ENCODE measurements around the gene DMGDH.

DMGDH gene

GRCh38 chr5:79062436-79062835 lies 7.0 kb downstream of the DMGDH start:
- no peak for DNase-seq

- no peak for DNase-seq
These were observed 9.8 kb downstream of the DMGDH start for GRCh38 chr5:79059674-79060073.

GRCh38 chr5:79056847-79057246 lies 12.6 kb downstream of the DMGDH start:
- no peak for DNase-seq

GRCh38 chr5:79055017-79055416 lies 14.5 kb downstream of the DMGDH start:
- no peak for DNase-seq

GRCh38 chr5:79053321-79053720 lies 16.2 kb downstream of the DMGDH start:
- no peak for DNase-seq

- no peak for DNase-seq
These were observed 19.0 kb downstream of the DMGDH start for GRCh38 chr5:79050498-79050897.

- DNase-seq = no peak
These were observed 21.0 kb downstream of the DMGDH start for GRCh38 chr5:79048437-79048836.

- DNase-seq = no peak
These were observed 22.3 kb downstream of the DMGDH start for GRCh38 chr5:79047199-79047598.

- DNase-seq = no peak
These were observed 27.3 kb downstream of the DMGDH start for GRCh38 chr5:79042188-79042587.

GRCh38 chr5:79036769-79037168 lies 32.7 kb downstream of the DMGDH start:
- DNase-seq = no peak

GRCh38 chr5:79035237-79035636 lies 34.2 kb downstream of the DMGDH start:
- no peak for DNase-seq

GRCh38 chr5:79032782-79033181 lies 36.7 kb downstream of the DMGDH start:
- DNase-seq = no peak

- no peak for DNase-seq
These were observed 37.3 kb downstream of the DMGDH start for GRCh38 chr5:79032031-79032695.

- DNase-seq = no peak
These were observed 38.0 kb downstream of the DMGDH start for GRCh38 chr5:79031485-79031867.

GRCh38 chr5:79030663-79031484 lies 38.6 kb downstream of the DMGDH start:
- no peak for DNase-seq

- DNase-seq = no peak
These were observed 44.4 kb downstream of the DMGDH start for GRCh38 chr5:79025054-79025472.

- no peak for DNase-seq
These were observed 45.5 kb downstream of the DMGDH start for GRCh38 chr5:79023947-79024346.

GRCh38 chr5:79023348-79023747 lies 46.1 kb downstream of the DMGDH start:
- DNase-seq = no peak

- DNase-seq = no peak
These were observed 46.7 kb downstream of the DMGDH start for GRCh38 chr5:79022771-79023170.

GRCh38 chr5:79021753-79022152 lies 47.7 kb downstream of the DMGDH start:
- DNase-seq = no peak

GRCh38 chr5:79020861-79021561 lies 48.5 kb downstream of the DMGDH start:
- DNase-seq = no peak

GRCh38 chr5:79014631-79015030 lies 54.8 kb downstream of the DMGDH start:
- no peak for DNase-seq

- DNase-seq = no peak
These were observed 57.6 kb downstream of the DMGDH start for GRCh38 chr5:79011869-79012268.

Measured in cortex of kidney (tissue), 1 donor.